ENCODE data around the gene ANKRD27.
"Not testable (repeated sequence)": the region's sequence is repeated elsewhere in the genome, so short reads cannot be mapped to it uniquely, and the experiment has no call there.

Gene ANKRD27

GRCh38 chr19:32674931-32675719 lies at the start of gene ANKRD27:
ANKRD27 (minus strand) TSS chr19:32675180; CDS start chr19:32659015, 16,165 bp downstream.
- DNase-seq: peak; percentile 98

- no peak for DNase-seq
These were observed 45.9 kb upstream of the ANKRD27 start for GRCh38 chr19:32720936-32721250.

GRCh38 chr19:32720216-32720935 lies 45.4 kb upstream of the ANKRD27 start:
- no peak for DNase-seq

DNA sequence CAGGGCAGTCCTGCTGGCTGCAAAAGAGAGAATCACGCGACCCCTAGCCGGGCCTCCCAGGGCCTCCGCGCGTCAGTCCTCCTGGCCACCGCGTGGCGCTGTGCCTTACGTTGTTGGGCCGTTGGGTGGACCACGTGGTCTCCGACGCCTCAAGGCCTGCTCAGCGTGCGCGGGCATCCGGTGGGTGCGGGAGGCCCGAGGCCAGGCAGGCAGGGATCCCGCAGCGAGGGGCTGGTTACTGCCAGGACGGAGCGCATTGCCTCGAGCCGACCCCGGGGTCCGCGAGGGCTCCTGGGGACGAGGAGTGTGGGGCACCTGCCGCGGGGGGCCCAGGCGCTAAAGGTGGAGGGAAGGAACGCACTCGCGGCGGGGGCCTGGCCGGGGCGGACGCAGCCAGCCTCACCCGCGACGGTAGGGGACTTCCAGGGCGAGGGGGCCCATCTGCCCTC lies 44.7 kb upstream of the ANKRD27 start, which contains the start of gene TDRD12:
TSS of gene TDRD12 (plus strand) at position 157 of the 449 bp plus-strand sequence. CDS start 306 bp downstream, outside the sequence.
- DNase-seq: no peak

DNA sequence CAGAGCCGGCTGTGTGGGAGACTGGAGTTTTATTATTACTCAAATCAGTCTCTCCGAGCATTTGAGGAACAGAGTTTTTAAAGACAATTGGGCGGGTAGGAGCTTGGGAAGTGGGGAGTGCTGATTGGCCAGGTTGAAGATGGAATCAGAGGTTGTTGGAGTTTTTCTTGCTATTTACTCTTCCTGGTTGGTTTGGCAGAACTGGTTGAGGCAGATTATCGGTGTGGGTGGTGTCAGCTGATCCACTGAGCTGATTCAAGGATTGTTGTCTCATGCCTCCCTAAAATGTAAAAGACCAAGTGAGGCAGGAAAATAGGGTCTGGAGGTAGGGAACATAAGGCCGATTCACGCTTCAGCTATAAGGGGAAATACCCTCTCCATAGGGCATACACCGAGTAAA lies 43.3 kb upstream of the ANKRD27 start:
- no peak for DNase-seq

DNA sequence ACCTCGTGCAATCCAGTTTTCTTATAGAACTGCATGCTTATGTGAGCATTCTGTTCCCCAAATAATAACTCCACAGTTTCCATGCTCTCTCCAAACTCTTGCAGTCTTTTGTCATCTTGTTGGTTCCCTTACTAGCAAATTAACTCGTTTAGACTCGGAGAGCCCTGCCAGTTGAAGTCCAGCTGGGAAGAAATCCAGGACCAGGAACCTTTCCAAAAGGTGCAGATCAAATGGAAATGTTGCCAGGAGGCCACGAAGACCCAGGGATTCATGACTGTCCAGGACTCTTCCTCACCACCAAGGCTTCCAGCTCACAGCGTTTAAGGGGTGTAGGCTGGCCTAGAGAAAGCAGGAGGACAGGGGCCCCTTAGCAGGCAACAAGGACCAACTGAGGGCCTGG lies 42.5 kb upstream of the ANKRD27 start:
- DNase-seq: no peak

DNA sequence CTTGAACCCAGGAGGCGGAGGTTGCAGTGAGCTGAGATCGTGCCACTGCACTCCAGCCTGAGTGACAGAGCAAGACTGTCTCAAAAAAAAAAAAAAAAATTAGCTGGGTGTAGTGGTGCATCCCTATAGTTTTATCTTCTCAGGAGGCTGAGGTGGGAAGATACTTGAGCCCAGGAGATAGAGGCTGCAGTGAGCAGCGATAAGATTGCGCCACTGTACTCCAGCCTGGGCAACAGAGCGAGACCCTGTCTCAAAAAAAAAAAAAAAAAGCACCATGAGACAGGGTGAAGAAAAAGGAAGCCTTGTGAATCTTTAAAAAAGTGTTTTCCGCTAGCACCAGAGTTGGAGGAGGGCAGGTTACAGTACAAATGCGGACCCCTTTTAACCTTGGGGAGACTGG lies 41.2 kb upstream of the ANKRD27 start:
- not testable (repeated sequence) for DNase-seq

DNA sequence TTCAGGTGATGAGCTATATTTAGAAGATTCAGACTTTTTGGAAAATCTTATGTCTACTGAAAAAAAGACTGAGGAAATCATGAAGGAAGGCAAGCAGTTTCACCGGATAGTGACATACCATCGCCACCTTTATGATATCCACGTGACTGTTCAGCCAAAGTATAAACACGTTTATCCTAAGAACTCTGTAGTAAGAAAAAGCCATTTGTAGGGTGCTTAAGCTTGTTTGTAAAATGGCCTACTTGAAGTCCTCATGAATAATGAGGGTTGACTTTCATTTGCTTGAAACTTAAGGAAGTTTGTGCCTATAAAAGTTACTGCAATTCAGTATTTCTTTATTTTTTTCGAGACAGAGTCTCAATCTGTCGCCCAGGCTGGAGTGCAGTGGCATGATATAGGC lies 36.8 kb upstream of the ANKRD27 start:
- no peak for DNase-seq

DNA sequence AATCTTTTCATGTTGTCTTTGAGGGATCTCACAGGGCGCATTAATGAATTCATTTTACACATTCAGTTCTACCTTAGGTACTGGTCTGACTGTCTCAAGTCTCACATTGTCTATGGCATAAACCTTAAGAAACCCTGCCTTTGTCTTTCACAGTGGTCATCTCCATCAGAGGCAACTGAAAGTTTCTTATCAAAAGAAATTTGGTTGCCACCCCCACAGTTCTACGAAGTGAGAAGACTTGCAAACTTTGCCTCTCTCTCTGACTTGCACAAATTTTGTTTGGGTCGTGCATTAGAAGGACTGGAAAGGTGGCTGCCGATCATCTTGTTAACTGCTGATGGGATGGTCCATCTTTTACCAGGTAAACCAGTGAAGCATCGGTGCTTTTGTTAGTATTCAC lies 34.1 kb upstream of the ANKRD27 start:
- no peak for DNase-seq

- DNase-seq: peak; percentile 6
These were observed 33.5 kb upstream of the ANKRD27 start for GRCh38 chr19:32708457-32708856.

GRCh38 chr19:32704006-32704405 lies 29.0 kb upstream of the ANKRD27 start:
- DNase-seq: not testable (repeated sequence)

DNA sequence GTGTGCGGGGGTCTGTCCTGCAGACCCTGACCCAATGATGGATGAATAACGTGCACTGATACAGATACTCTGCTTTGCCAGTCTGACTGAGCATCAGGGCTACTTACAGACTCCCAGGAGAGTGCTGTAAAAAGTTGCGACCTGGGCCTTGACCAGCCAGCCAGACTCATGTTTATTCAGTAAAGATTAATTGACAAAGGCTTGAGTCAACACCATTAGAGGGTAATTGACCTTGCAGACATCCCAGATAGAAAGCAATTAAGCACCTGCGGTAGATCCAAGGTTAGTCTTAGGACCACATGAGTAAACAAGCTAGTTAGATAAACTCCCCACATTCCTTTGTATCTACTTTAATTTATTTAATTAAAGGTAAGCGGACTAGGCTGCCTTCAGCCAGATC lies 27.0 kb upstream of the ANKRD27 start:
- DNase-seq: no peak

GRCh38 chr19:32700129-32700528 lies 25.1 kb upstream of the ANKRD27 start:
- DNase-seq: not testable (repeated sequence)

DNA sequence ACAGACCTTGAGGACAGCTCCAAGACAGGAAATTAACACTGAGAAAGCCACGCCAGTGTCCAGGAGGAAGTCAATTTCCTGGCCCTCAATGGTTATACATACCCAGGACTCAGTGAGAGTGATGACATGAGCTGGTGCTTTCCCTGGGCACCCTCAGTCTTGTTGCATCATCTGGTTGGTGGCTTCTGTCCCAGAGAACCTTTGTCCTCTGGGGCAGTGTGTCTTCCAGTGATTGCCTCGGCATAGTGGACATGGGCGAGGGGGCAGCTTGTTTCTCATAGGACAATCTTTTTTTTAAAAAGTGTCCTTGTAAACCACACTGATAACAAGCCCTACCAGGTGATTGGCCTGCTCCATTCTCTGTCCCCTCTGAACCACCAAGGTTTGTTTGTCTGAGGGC lies 21.8 kb upstream of the ANKRD27 start:
- DNase-seq: not testable (repeated sequence)

- DNase-seq: not testable (repeated sequence)
These were observed 20.5 kb upstream of the ANKRD27 start for GRCh38 chr19:32695506-32695905.

- not testable (repeated sequence) for DNase-seq
These were observed 19.9 kb upstream of the ANKRD27 start for GRCh38 chr19:32694851-32695250.

- not testable (repeated sequence) for DNase-seq
These were observed 19.3 kb upstream of the ANKRD27 start for GRCh38 chr19:32694316-32694715.

DNA sequence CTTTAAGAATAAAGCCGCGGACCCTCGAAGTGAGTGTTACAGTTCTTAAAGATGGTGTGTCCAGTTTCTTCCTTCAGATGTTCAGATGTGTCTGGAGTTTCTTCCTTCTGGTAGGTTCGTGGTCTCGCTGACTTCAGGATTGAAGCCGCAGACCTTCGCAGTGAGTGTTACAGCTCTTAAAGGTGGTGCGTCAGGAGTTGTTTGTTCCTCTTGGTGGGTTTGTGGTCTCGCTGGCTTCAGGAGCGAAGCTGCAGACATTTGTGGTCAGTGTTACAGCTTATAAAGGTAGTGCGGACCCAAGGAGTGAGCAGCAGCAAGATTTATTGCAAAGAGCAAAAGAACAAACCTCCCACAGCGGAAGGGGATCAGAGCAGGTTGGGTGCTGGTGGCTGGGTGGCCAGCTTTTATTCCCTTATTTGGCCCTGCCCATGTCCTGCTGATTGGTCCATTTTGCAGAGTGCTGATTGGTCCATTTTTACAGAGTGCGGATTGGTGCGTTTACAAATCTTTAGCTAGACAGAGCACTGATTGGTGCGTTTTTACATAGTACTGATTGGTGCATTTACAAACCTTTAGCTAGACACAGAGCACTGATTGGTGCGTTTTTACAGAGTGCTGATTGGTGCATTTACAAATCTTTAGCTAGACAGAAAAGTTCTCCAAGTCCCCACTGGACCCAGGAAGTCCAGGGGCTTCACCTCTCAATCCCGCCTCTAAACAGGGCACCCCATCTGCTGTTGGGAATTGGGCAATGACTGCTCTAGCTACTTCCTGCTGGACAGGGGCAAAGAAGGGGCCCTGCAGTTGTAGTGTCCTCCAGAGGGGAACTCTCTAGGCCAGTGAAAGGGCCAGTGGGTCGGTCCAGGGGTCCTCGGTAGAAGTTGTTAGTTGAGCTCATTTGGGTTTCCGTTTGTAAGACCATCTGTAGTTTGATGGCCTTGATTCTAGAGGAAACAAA lies 18.4 kb upstream of the ANKRD27 start:
- peak; percentile 62 for DNase-seq

DNA sequence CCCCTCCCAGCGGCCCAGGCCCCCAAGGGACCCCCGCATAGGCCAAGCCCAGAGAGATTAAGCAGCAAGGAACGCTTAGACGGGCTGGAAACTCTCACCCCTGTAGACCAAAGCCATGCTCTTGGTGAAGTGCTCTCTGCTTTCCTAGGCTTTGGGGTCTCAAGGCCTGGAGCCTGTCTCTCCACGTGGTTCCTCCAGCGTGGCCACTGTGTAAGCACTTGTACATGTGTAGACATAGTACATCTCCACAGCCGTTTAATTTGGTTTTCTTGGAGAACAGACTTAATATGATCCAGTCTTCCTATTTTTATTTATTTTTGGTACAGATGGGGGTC lies 17.7 kb upstream of the ANKRD27 start:
- no peak for DNase-seq

GRCh38 chr19:32691952-32692726 lies 17.2 kb upstream of the ANKRD27 start:
- DNase-seq: peak; percentile 52

DNA sequence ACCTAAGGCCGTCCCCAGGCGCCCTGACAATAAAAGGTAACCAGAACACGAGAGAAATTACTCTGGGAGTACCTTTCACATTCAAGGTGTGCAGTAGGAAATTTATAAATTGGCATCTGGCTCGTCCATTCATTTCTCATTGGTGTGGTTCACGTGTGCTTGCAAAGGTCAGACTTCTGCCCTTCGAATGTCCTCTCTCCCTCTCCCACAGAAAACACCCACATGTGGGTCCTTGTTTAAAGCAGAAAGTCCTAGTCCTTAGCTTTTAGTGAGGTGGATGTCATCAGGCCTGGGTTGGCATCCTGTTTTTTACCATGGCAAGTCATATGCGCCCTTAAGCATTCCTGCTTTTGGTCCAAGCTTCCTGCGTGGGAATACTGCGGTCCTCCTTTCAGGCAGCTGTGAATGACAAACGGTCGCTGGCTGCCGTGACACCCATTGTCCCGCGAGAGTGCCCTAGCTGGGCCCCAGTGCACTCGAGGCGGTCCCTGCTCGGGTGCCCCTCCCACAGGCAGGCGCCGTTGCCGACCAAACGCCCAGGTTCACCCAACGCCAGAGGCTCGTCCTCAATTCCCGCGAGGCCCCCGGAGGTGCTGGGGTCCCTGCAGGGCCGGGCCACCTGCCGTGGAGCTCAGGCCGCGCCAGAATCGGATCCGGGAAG lies 16.4 kb upstream of the ANKRD27 start, which contains the start of gene NUDT19:
TSS of gene NUDT19 (plus strand) at position 531 of the 661 bp plus-strand sequence. CDS start 140 bp downstream, outside the sequence.
- DNase-seq: peak; percentile 78

DNA sequence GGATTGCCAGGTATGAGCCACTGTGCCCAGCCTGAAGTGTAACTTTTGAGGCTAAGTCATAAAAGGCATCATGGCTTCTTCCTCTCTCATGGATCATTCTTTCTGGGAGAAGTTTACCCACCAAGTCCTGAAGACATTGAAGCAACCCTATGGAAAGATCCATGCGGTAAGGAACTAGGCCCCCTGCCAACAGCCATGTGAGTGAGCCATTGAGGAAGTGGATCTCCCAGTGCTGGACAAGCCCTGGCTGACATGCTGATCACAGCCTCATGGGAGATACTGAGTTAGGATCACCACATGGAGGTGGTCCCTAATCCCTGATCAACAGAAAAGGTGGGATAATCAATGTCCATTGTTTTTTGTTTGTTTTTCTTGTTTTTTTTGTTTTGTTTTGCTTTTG lies 13.3 kb upstream of the ANKRD27 start:
- no peak for DNase-seq

Measured in CD4-positive, alpha-beta T cell treated with Interleukin-21 for 1 hour (primary cell).